ENCODE data around the gene SCIMP.
"Not testable (repeated sequence)": the region's sequence is repeated elsewhere in the genome, so short reads cannot be mapped to it uniquely, and the experiment has no call there.

The SCIMP gene

DNA sequence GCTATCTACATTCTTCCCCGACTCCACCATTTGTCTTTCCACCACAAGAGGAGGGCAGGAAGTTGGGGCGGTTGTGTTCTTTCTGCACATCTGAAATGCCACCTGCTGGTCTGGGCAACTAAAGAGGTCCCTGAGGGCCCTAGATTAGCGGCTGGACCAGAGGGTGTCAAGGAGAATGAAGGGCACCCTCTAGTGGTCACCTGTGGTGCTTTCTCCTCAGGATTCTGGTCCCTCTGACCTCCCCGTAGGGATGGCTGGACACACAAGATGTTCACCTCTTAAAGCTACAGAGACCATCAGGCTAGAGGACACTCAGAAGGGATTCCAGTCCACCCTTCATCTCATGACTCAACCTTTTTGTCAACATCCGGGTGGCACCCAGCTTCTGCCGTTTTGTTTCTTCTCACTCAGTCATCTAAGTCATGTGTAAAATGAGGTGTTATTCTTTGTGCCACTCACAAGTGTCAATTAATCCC, 2.9 kb upstream of the SCIMP start:
- DNase-seq: peak; percentile 10

- no peak for DNase-seq
These were observed 2.4 kb upstream of the SCIMP start for GRCh38 chr17:5236938-5237540.

DNA sequence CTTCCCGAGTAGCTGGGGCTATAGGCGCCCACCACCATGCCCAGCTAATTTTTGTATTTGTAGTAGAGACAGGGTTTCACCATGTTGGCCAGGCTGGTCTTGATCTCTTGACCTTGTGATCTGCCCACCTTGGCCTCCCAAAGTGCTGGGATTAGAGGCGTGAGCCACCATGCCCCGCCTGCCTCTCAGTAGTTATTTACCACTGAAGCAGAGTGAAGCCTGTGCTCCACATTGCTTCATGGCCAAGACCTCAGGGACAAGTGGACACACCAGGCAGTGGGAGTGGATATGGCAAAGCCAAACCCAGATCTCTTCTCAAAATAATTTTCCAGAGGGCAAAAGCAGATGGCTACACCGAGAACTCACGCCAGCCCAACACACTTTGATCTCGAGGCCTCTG, 1.2 kb downstream of the SCIMP start:
- not testable (repeated sequence) for DNase-seq

- peak; percentile 36 for DNase-seq
These were observed 7.5 kb downstream of the SCIMP start for GRCh38 chr17:5226940-5227878.

- DNase-seq: no peak
These were observed 8.8 kb downstream of the SCIMP start for GRCh38 chr17:5225668-5226457.

DNA sequence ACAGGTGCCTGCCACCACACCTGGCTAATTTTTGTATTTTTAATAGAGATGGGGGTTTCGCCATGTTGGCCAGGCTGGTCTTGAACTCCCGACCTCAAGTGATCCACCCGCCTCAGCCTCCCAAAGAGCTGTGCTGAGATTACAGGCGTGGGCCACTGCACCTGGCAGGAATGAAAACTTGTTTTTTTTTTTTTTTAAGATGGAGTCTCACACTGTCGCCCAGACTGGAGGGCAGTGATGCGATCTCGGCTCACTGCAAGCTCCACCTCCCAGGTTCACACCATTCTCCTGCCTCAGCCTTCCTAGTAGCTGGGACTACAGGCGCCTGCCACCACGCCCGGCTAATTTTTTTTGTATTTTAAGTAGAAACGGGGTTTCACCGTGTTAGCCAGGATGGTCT, 12.7 kb downstream of the SCIMP start:
- DNase-seq: not testable (repeated sequence)

DNA sequence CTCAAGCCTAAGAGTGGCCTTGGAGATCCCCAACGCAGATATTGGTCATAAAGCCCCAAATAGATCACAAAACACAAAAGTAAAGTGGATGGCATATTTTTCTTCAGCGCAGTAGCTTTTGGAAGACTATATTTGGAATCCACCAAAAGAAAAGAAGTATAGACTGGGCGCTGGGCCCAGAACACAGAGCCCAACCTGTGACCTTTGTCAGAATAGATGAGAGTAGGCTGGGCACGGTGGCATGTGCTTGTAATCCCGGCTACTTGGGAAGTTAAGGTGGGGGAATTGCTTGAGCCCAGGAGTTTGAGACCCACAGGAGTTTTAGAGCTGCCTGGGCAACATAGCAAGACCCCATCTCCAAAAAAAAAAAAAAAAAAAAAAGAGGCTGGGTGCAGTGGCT, 14.6 kb downstream of the SCIMP start:
- DNase-seq: no peak

- no peak for DNase-seq
These were observed 15.1 kb downstream of the SCIMP start for GRCh38 chr17:5219536-5219935.

- not testable (repeated sequence) for DNase-seq
These were observed 17.1 kb downstream of the SCIMP start for GRCh38 chr17:5217562-5217961.

- no peak for DNase-seq
These were observed 23.2 kb downstream of the SCIMP start for GRCh38 chr17:5211458-5211857.

DNA sequence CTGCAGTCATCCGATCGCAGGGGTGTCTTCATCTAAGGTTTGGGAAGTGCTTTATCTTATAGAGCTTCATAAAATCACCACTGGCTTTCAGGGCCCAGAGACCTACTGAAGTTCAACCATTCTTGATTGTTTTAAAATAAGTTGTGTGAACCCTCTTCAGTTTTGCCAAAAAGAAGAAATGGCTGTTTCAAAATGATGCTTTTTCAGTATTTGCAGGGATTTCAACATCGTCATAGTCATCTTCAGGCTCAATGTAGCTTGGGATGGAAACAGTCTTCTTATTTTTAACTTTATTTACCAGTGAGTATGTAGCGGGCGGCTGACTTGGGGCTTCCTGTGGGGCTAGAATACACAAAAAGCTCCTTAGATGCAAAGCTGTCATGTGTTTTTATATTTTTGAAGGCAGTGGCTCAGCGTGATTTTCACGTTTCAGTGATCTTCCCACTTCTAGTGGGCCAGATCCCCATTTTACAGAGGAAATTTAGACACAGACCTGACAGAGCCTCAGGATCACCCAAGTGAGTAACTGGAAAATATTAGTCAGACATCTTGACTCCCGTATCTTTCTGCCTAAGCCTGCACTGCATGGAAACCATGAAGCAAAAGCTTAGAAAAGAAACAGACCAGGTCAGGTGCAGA, 23.9 kb downstream of the SCIMP start:
- no peak for DNase-seq

- DNase-seq: no peak
These were observed 24.6 kb downstream of the SCIMP start for GRCh38 chr17:5210091-5210490.

- no peak for DNase-seq
These were observed 25.3 kb downstream of the SCIMP start for GRCh38 chr17:5209396-5209795.

- no peak for DNase-seq
These were observed 30.8 kb downstream of the SCIMP start for GRCh38 chr17:5203908-5204294.

- no peak for DNase-seq
These were observed 31.3 kb downstream of the SCIMP start for GRCh38 chr17:5203178-5203907.

- DNase-seq: no peak
These were observed 33.6 kb downstream of the SCIMP start for GRCh38 chr17:5201011-5201410.

GRCh38 chr17:5200360-5200759, 34.3 kb downstream of the SCIMP start:
- DNase-seq: no peak

GRCh38 chr17:5198472-5198871, 36.2 kb downstream of the SCIMP start:
- no peak for DNase-seq

GRCh38 chr17:5194346-5194745, 40.3 kb downstream of the SCIMP start:
- DNase-seq: no peak

GRCh38 chr17:5191541-5192417, 42.9 kb downstream of the SCIMP start, which contains the start of gene ZNF594:
TSS of gene ZNF594 (minus strand) at chr17:5191868. CDS start at chr17:5184256, 7,612 bp downstream.
- peak; percentile 95 for DNase-seq

- no peak for DNase-seq
These were observed 50.4 kb downstream of the SCIMP start for GRCh38 chr17:5184288-5184687.
